Ovary (tissue), 10 donors: ENCODE measurements around the gene NCOA1. TPM values are rescaled to one million over a fixed set of nuclear protein-coding genes. Genes with fewer than 3 reads are reported as not detected.

Source experiments
- DNase-seq, 5 donors: peaks; one replicate each; pipeline ENCODE4 v3.0.0-alpha.2; 2019 to 2020
- H3K27ac ChIP-seq, 2 donors: fragments of 200-600 bp; one replicate each; pipeline versions ENCODE4 v1.5.1 to v1.8.0; 2019 to 2022
- H3K27me3 ChIP-seq: fragments of 200-600 bp; one replicate; pipeline ENCODE4 v1.8.0; 2022
- H3K36me3 ChIP-seq: fragments of 200-600 bp; sonication (generic); one replicate; pipeline ENCODE4 v1.5.1; 2019
- H3K4me1 ChIP-seq: one replicate; pipeline ENCODE4 v1.8.1; 2013; ENCODE audit warnings: mild to moderate bottlenecking, moderate library complexity; ENCODE audit not compliant: insufficient read depth
- H3K4me3 ChIP-seq: fragments of 200-600 bp; sonication (generic); one replicate; pipeline ENCODE4 v1.5.1; 2017
- H3K9me3 ChIP-seq, 2 donors: fragments of 200-600 bp in 1 of 2; sonication (generic) in 1 of 2; one replicate each; pipeline versions ENCODE4 v1.5.1 to v1.8.1; 2013 to 2019; ENCODE audit warnings: mild to moderate bottlenecking in 1 of 2, moderate library complexity in 1 of 2
- CTCF ChIP-seq, 3 donors: fragments of 450-650 bp in 2 of 3; fragments of 200-600 bp in 1 of 3; IDR thresholded peaks; one replicate each; pipeline versions ENCODE4 v1.5.1 to v1.8.0; 2016 to 2022; ENCODE audit warnings: antibody characterized with exemption in 3 of 3, mild to moderate bottlenecking in 1 of 3
- EP300 ChIP-seq: sonication (generic); formaldehyde crosslinking; IDR thresholded peaks from one replicate; pipeline ENCODE4 v1.6.1; 2017; ENCODE audit warnings: antibody characterized with exemption
- POLR2A ChIP-seq: fragments of 450-650 bp; IDR thresholded peaks from one replicate; pipeline ENCODE4 v1.6.1; 2017; ENCODE audit warnings: antibody characterized with exemption, mild to moderate bottlenecking, moderate library complexity
- WGBS, 3 donors: extraction: QIAGEN DNeasy Blood & Tissue Kit in 1 of 3; methylation state at CpG; one replicate each; pipeline versions ENCODE4 v1.1.5 to v1.1.7; 2013 to 2017; 5-methylcytosine and 5-hydroxymethylcytosine counted together
- intact Hi-C, 4 donors: fragments of 100-400 bp; cut with DNase I; formaldehyde crosslinking; loops; one replicate each; pipeline versions ENCODE4 v1.11.0 to v1.15.1; 2022 to 2023
- long read RNA-seq, 3 donors: library from polyadenylated mRNA in 2 of 3; unstranded in 2 of 3; transcript quantifications; one replicate each; pipeline ENCODE4 v2.0.0 and lab custom pipeline, GENCODE V29; 2021 to 2026
- polyA plus RNA-seq, 2 donors: library from polyadenylated mRNA; stranded (reverse); fragments of 200-250 nt in 1 of 2; fragments of 350-450 nt in 1 of 2; fragmentation: Illumina TruSeq in 1 of 2; extraction: RNeasy Lipid Tissue Mini Kit (QIAGEN cat#74804) in 1 of 2; gene quantifications; one replicate each; pipeline ENCODE4 v1.2.3, GENCODE V29; 2013 to 2014
- total RNA-seq, 7 donors: library from RNA; depleted of rRNA in 2 of 7; stranded (reverse); fragments of >200 nt in 2 of 7; fragmentation: NEBNext Ultra II Directional in 3 of 7; extraction: Animal tissue kit (Norgen Biotek cat#: 25700) in 3 of 7; gene quantifications; one replicate each; pipeline versions ENCODE4 v1.1.0 to v1.2.4, GENCODE V29; 2016 to 2023
- donor health status: DM: no; HTN: no; CAD: no; lungs with moderate emphysema.
- donor health status: DM: no; HTN: no; CAD: no.
- donor health status: Bipolar disorder and iron deficiency.
- donor health status: DM: yes; HTN: yes; CAD: no.
- donor health status: DM: no; HTN: no; CAD: no.
- donor health status: DM: yes; HTN: yes; CAD: no.

Gene NCOA1
- total RNA-seq (10 to 100 TPM; 39.3 to 69.0 (median 58.1) TPM), polyA plus RNA-seq (10 to 100 TPM; 20.2 to 49.0 TPM)
- long read RNA-seq, donor 1, partial matches to known transcripts: 18 of 35 reads
- long read RNA-seq, donor 1, other reads (novel, unspliced or antisense): 17 of 35 reads
- long read RNA-seq, donor 2, partial matches to known transcripts: 0 of 5 reads
- long read RNA-seq, donor 2, other reads (novel, unspliced or antisense): 5 of 5 reads
- long read RNA-seq, donor 3, partial matches to known transcripts: 12 of 58 reads
- long read RNA-seq, donor 3, other reads (novel, unspliced or antisense): 46 of 58 reads

- no peaks in the 10 kb centered on the region for H3K27me3 ChIP-seq
- 0 to 1% (median 1%) methylated on average over 40 to 113 of the region's 113 CpGs for WGBS, 3 donors
- peaks cover 9% of the 10 kb centered on the region for H3K4me1 ChIP-seq
- DNase-seq: peak; percentile 87 to 92 (median 91)
- H3K4me3 ChIP-seq: peak within 1 kb of the TSS; percentile 95
- no peaks in the 10 kb centered on the region for H3K36me3 ChIP-seq
- H3K27ac ChIP-seq: peak within 1 kb of the TSS; percentile 72 to 92
- no peaks in the 10 kb centered on the region for H3K9me3 ChIP-seq
- intact Hi-C loops: no loop called here
- TF ChIP-seq CTCF (IDR thresholded peaks at IDR 0.05) (peak in 1 of 3 donors; percentile 11), POLR2A (peak; percentile 33), EP300 (no peak)
These were observed at the start of gene NCOA1 for GRCh38 chr2:24490690-24491541. TSS of gene NCOA1 (plus strand) at chr2:24491254. CDS start at chr2:24658678, 167,424 bp downstream.

- no peak for TF ChIP-seq POLR2A
- TF ChIP-seq EP300: no peak
- no peak for TF ChIP-seq CTCF (IDR thresholded peaks at IDR 0.05)
- 80 to 94% (median 81%) methylated on average over 1 of the region's 1 CpG for WGBS, 3 donors
- no peak for DNase-seq
- Histone ChIP-seq H3K4me1 (no peaks in the 10 kb centered on the region), H3K4me3 (no peak overlapping the region), H3K27ac (no peak overlapping the region), H3K36me3 (no peaks in the 10 kb centered on the region), H3K27me3 (no peaks in the 10 kb centered on the region), H3K9me3 (no peaks in the 10 kb centered on the region)
- intact Hi-C loops: no loop called here
These were observed 42.3 kb upstream of the NCOA1 start for GRCh38 chr2:24448797-24449196.

- intact Hi-C loops: no loop called here
- Histone ChIP-seq H3K27me3 (no peaks in the 10 kb centered on the region), H3K36me3 (no peaks in the 10 kb centered on the region), H3K4me1 (no peaks in the 10 kb centered on the region), H3K4me3 (no peak overlapping the region), H3K27ac (no peak overlapping the region), H3K9me3 (no peaks in the 10 kb centered on the region)
- no peak for DNase-seq
- TF ChIP-seq POLR2A: no peak
- TF ChIP-seq CTCF (IDR thresholded peaks at IDR 0.05): no peak
- no peak for TF ChIP-seq EP300
- WGBS, 3 donors: 74 to 80% (median 77%) methylated on average over 1 of the region's 1 CpG
These were observed 41.7 kb upstream of the NCOA1 start for GRCh38 chr2:24449344-24449743.

GRCh38 chr2:24451805-24452501, 39.1 kb upstream of the NCOA1 start:
- H3K9me3 ChIP-seq: no peaks in the 10 kb centered on the region
- no peak for TF ChIP-seq EP300
- no peak for TF ChIP-seq CTCF (IDR thresholded peaks at IDR 0.05)
- no peak for TF ChIP-seq POLR2A
- H3K27me3 ChIP-seq: no peaks in the 10 kb centered on the region
- no peaks in the 10 kb centered on the region for H3K4me1 ChIP-seq
- no peak overlapping the region for H3K27ac ChIP-seq
- intact Hi-C loops: no loop called here
- no peaks in the 10 kb centered on the region for H3K36me3 ChIP-seq
- DNase-seq: no peak
- H3K4me3 ChIP-seq: no peak overlapping the region
- 41 to 61% (median 44%) methylated on average over 7 of the region's 7 CpGs for WGBS, 3 donors
